Glutamatergic neuron (in vitro differentiated cells): Measurements from ENCODE around the gene AATK. TPM values are rescaled to one million over a fixed set of nuclear protein-coding genes. Genes with fewer than 3 reads are reported as not detected.

Experiments used
- DNase-seq: peaks from one replicate; pipeline ENCODE4 v3.0.0; 2022
- H3K27ac Mint-ChIP-seq: one replicate; pipeline ENCODE4 v1.8.0; 2020; ENCODE audit warnings: mild to moderate bottlenecking, mixed read lengths, inconsistent platforms; ENCODE audit not compliant: unreplicated experiment
- H3K27me3 Mint-ChIP-seq: one replicate; pipeline ENCODE4 v1.8.0; 2020; ENCODE audit warnings: mild to moderate bottlenecking, moderate library complexity, mixed read lengths, inconsistent platforms; ENCODE audit not compliant: unreplicated experiment
- H3K36me3 Mint-ChIP-seq: one replicate; pipeline ENCODE4 v1.8.0; 2020; ENCODE audit warnings: mild to moderate bottlenecking, mixed read lengths, inconsistent platforms; ENCODE audit not compliant: unreplicated experiment
- H3K4me1 Mint-ChIP-seq: one replicate; pipeline ENCODE4 v1.8.0; 2020; ENCODE audit warnings: mild to moderate bottlenecking, low read depth, mixed read lengths, inconsistent platforms; ENCODE audit not compliant: unreplicated experiment
- H3K4me3 Mint-ChIP-seq: one replicate; pipeline ENCODE4 v1.8.0; 2020; ENCODE audit warnings: mild to moderate bottlenecking, mixed read lengths, inconsistent platforms; ENCODE audit not compliant: unreplicated experiment
- H3K9me3 Mint-ChIP-seq: one replicate; pipeline ENCODE4 v1.8.0; 2020; ENCODE audit warnings: mild to moderate bottlenecking, moderate library complexity, mixed read lengths, inconsistent platforms; ENCODE audit not compliant: unreplicated experiment
- total RNA-seq: library from RNA; stranded (reverse); fragmentation: NEBNext Ultra II Directional; extraction: Animal tissue kit (Norgen Biotek cat#: 25700); gene quantifications from one replicate; pipeline ENCODE4 v1.2.1, GENCODE V29; 2021; ENCODE audit not compliant: unreplicated experiment
- TF ChIP-seq, protein P1 (sequence below): fragments of 200-600 bp; sonication (generic); IDR thresholded peaks from one replicate; pipeline ENCODE4 v1.5.0; 2021; ENCODE audit not compliant: partially characterized antibody, unreplicated experiment

AATK gene
- total RNA-seq, 1 donor from 2014 or later: 27.0 TPM

DNA sequence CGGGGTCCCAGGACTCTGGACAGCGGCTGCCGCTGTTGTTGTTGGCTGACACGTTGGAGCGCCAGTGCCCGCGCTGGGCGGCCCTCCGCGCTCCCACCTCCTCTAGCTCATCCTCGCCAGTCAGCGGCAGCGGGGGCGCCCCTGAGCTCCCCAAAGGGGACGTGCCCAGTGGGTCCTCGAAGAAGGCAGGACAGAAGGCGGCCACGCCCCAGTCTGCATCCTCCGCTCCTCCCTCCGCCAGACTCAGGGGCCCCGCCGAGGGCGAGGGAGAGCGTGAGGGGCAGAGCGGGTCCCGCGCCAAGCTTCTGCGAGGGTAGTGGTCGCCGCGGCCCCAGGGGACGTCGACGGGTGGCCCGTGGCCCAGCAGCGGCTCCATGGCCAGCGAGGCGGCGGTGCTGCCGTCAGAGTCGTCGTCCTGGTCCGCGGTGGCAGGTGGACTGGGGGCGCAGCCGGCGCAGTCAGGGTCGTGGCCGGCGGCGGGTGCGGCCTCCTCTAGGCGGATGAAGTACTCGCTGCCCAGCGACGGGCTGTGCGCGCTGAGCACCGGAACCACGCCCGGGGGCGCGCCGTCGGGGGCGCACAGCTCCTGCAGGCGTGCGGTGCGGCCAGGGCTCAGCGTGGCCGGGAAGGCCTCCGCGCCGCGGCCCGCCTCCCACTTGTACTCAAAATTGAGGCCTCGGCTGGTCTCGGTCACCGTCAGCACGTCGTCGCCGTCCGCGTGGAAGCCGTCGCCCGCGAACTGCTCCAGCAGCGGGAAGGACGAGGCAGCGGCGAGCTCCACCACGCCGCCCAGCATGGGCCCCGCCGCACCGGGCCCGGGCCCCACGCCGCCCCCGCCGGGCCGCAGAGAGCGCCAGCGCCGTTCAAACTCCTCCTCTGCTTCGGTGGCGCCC, 43.9 kb downstream of the AATK start:
- TF ChIP-seq, protein P1, sequence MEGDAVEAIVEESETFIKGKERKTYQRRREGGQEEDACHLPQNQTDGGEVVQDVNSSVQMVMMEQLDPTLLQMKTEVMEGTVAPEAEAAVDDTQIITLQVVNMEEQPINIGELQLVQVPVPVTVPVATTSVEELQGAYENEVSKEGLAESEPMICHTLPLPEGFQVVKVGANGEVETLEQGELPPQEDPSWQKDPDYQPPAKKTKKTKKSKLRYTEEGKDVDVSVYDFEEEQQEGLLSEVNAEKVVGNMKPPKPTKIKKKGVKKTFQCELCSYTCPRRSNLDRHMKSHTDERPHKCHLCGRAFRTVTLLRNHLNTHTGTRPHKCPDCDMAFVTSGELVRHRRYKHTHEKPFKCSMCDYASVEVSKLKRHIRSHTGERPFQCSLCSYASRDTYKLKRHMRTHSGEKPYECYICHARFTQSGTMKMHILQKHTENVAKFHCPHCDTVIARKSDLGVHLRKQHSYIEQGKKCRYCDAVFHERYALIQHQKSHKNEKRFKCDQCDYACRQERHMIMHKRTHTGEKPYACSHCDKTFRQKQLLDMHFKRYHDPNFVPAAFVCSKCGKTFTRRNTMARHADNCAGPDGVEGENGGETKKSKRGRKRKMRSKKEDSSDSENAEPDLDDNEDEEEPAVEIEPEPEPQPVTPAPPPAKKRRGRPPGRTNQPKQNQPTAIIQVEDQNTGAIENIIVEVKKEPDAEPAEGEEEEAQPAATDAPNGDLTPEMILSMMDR: no peak
- H3K4me3 Mint-ChIP-seq: no peak overlapping the region
- H3K27me3 Mint-ChIP-seq: peaks cover 14% of the 10 kb centered on the region
- no peak overlapping the region for H3K27ac Mint-ChIP-seq
- peaks cover 6% of the 10 kb centered on the region for H3K9me3 Mint-ChIP-seq
- no peak for DNase-seq
- peaks cover 1% of the 10 kb centered on the region for H3K4me1 Mint-ChIP-seq
- H3K36me3 Mint-ChIP-seq: no peaks in the 10 kb centered on the region

DNA sequence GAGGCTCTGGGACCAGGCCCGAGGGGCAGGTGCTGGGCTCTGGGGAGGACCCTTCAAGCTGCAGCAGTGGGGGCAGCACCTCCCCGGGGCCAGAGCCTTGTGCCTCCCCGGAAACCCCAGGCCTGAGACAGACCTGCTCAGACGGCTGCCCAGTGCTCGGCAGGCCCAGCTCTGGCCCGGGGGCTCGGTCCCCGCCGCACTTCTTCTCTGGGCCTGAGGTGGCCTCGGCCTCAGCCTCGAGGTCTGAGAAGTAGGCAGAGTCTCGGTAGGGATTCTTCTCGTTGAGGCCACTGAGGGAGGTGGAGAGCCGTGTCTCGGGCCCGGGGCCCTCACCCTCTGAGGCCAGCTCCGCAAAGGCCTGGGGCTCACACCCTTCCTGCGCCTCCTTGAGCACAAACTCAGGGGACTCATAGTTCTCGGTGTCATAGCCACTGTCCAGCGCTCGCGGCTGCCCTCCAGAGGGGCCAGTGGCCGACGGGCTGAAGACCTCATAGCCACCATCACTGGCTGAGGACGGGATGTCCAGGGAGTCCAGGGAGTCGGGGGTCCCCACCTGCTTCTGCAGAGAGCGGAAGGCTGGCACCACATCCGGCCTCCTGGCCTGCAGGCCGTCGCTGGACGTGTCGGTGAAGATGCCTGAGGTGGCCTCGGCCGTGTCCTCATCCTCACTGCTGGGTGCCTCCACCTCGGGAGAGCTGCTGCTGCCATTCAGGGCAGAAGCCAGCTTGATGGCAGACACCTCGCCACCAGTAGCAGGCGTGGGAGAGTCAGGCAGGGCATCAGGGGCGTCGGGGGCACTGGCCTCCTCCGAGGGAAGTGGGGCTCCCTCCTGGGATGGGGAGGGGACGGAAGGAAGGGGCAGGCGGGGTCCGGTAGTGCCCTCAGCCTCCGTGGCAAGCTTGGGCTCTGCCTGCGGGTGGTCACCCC, 45.1 kb downstream of the AATK start:
- Mint-ChIP-seq H3K4me3 (no peak overlapping the region), H3K4me1 (peaks cover 2% of the 10 kb centered on the region), H3K9me3 (peaks cover 7% of the 10 kb centered on the region), H3K27me3 (peaks cover 17% of the 10 kb centered on the region), H3K36me3 (no peaks in the 10 kb centered on the region), H3K27ac (no peak overlapping the region)
- no peak for DNase-seq
- TF ChIP-seq, protein P1: no peak

DNA sequence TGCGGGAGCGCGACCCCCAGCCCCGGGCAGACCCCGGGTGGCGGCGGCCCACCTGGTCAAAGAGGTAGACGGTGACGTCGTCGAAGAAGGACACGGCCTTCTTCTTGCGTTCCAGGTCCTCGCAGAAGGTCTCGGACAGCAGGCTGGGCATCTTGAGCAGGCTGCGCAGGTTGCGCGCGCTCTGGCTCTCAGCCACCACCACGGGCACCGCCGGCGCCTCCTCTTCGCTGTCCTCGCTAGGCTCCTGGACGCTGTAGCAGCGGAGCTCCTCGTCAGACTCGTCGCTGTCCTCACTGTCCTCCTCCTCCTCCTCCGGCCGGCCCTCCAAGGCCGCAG, 45.9 kb downstream of the AATK start:
- no peak for DNase-seq
- no peak overlapping the region for H3K27ac Mint-ChIP-seq
- H3K4me3 Mint-ChIP-seq: no peak overlapping the region

DNA sequence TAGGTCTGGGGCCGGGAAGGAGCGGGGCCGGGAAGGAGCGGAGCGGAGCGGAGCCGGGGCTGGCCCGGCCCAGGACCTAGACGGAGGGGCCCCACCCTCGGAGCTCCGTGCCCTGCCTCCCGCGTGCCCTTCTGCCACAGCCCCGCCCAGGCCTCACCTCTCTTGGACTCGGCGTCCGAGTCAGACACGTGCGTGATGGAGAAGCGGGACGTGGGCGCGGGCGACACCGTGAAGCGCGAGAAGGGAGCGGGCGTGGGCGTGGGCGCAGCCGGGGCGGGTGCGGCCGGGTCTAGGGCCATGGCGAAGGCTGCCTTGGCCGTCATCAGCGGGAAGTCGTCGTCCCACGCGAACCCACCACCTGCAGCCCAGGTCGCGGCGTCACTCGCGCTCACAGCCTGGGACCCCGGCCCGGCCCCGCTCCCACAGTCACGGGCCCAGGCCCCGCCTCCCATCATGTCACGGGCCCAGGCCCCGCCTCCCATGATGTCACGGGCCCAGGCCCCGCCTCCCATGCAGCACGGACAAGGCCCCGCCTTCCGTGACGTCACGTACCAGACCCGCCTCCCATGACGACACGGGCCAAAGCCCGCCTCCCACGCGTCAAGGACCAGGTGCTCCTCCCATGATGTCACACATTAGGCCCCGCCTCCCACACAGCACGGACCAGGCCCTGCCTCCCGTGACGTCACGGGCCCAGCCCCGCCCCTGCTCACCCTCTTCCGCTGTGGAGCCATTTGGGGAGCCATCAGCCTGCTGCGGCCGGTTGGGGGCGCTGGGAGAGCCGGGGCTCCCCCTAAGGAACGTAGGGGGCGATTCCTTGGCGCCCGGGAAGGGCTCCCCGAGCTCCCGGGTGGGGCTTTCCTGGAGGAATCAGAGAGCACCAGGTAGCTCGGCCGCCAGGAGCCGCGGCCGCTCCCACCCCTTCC, 46.5 kb downstream of the AATK start:
- peak; percentile 95 for DNase-seq
- no peak overlapping the region for H3K4me3 Mint-ChIP-seq

More for the DNA sequence above, 45.9 kb downstream of the AATK start:
- Mint-ChIP-seq H3K27me3 (peaks cover 17% of the 10 kb centered on the region), H3K9me3 (peaks cover 11% of the 10 kb centered on the region), H3K4me1 (peaks cover 5% of the 10 kb centered on the region), H3K36me3 (no peaks in the 10 kb centered on the region)
- TF ChIP-seq, protein P1: no peak

More for the DNA sequence above, 46.5 kb downstream of the AATK start:
- H3K36me3 Mint-ChIP-seq: no peaks in the 10 kb centered on the region
- peaks cover 14% of the 10 kb centered on the region for H3K9me3 Mint-ChIP-seq
- peaks cover 17% of the 10 kb centered on the region for H3K27me3 Mint-ChIP-seq
- peak overlapping the region; percentile 48 for H3K27ac Mint-ChIP-seq
- TF ChIP-seq, protein P1: no peak
- peaks cover 8% of the 10 kb centered on the region for H3K4me1 Mint-ChIP-seq
